ENCODE measurements around the gene IQGAP1.

The IQGAP1 gene

GRCh38 chr15:90540768-90541167, 152.7 kb downstream of the IQGAP1 start:
- peak; percentile 82 for DNase-seq

GRCh38 chr15:90545095-90545494, 157.1 kb downstream of the IQGAP1 start:
- DNase-seq: peak; percentile 63

- peak; percentile 68 for DNase-seq
Observed at GRCh38 chr15:90547540-90547939, 159.5 kb downstream of the IQGAP1 start.

- DNase-seq: peak; percentile 56
Observed at GRCh38 chr15:90550919-90551318, 162.9 kb downstream of the IQGAP1 start.
